HFF-Myc (cell line): ENCODE results near the gene SLC38A5.
"Not testable (repeated sequence)": the region's sequence is repeated elsewhere in the genome, so short reads cannot be mapped to it uniquely, and the experiment has no call there.

ENCODE experiments used
- DNase-seq: peaks from one replicate; pipeline ENCODE4 v3.0.0-alpha.2; 2011; ENCODE audit warnings: low read depth; ENCODE audit errors: extremely low read depth
- H3K4me3 ChIP-seq: replicated peaks from 2 replicates; pipeline ENCODE4 v1.5.1; 2011; ENCODE audit warnings: low read depth, mild to moderate bottlenecking, control low read depth, low read length
- TF ChIP-seq, protein P1 (sequence below): IDR thresholded peaks from 2 replicates; pipeline ENCODE4 v1.5.1; 2012; ENCODE audit warnings: mild to moderate bottlenecking, low read depth, low read length, control low read depth; ENCODE audit errors: missing control alignments

The SLC38A5 gene

DNA sequence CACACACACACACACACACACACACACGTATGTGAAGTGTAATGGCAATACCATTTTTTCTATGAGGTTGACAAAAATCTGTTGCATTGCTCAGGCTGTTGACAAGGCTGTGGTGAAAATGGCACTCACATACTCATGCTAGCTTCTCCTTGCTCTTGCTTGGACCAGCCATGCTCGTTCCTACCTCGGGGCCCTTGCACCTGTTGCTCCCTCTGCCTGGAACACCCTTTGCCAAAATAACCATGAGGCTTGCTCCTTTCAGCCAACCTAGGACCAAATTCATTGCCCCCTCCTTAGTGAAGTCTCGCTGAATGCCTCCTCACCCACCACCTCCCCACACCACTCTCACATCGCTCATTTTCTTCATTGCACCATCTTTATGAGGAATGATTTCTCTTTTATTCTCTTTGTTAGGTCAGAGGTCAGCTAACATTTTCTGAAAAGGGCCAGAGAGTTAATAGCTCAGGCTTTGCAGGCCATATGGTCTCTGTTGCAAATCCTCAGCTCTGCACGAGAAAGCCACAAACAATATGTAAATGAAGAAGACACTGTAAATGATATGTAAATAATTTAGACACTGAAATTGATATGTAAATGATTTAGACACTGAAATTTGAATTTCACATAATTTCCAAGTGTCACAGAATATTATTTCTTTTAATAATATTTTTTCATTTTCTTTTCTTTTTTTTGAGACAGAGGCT is 13.3 kb downstream of the SLC38A5 start:
- H3K4me3 ChIP-seq, result no peak overlapping the region
- TF ChIP-seq, protein P1, sequence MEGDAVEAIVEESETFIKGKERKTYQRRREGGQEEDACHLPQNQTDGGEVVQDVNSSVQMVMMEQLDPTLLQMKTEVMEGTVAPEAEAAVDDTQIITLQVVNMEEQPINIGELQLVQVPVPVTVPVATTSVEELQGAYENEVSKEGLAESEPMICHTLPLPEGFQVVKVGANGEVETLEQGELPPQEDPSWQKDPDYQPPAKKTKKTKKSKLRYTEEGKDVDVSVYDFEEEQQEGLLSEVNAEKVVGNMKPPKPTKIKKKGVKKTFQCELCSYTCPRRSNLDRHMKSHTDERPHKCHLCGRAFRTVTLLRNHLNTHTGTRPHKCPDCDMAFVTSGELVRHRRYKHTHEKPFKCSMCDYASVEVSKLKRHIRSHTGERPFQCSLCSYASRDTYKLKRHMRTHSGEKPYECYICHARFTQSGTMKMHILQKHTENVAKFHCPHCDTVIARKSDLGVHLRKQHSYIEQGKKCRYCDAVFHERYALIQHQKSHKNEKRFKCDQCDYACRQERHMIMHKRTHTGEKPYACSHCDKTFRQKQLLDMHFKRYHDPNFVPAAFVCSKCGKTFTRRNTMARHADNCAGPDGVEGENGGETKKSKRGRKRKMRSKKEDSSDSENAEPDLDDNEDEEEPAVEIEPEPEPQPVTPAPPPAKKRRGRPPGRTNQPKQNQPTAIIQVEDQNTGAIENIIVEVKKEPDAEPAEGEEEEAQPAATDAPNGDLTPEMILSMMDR, result no peak

DNA sequence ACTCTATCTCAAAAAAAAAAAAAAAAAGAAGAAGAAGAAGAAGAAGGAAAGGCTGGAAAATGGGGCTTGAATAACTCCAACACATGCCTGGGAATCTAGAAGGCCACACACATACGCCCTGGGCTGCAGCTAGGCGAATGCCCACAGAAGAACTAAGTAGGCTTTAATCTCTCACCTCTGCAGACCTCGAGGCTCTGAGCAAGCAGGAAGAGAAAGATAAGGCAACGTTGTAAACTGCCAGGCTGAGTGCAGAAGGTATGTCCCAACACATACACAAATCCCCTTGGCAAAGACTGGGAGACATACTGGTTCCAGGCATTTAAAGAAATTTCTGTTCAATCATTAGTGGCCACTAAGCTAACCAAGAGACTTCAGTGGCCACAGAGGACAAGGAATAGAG is 18.4 kb downstream of the SLC38A5 start:
- no peak overlapping the region for H3K4me3 ChIP-seq
- TF ChIP-seq, protein P1, result no peak
- DNase-seq, result no peak

More for the DNA sequence above, 13.3 kb downstream of the SLC38A5 start:
- no peak for DNase-seq

DNA sequence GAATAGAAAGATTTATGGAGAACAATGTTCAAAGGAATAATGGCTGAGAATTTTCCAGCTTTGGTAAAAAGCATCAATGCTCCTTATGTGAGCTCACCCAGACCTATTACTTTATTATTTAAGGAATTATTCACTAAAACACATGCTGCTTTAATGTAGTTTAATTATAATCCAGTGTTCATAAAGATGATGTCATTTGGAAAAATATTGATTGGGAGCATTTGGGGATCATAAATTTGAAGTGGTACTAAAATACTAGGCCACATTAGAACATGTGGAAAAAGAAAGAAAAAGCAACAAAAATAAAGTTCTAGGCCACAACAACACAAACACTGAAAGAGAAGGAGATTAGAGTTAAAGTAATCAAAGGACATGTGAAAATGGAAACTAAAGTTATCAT is 20.0 kb downstream of the SLC38A5 start:
- TF ChIP-seq, protein P1, result no peak
- no peak for DNase-seq
- H3K4me3 ChIP-seq, result no peak overlapping the region

DNA sequence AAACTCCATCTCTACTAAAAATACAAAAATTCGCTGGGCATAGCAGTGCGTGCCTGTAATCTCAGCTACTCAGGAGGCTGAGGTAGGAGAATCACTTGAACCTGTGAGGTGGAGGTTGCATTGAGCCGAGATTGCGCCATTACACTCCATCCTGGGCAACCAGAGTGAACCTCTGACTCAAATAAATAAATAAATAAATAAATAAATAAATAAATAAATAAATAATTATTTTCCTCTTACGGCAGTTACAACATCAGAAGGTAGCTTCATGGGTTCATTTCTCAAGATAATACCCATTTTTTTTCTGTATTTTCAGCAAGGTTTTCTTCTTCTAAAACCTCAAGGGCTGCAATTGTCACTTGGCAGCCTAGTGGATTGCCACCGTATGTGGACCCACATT is 22.9 kb downstream of the SLC38A5 start:
- DNase-seq, result not testable (repeated sequence)

DNA sequence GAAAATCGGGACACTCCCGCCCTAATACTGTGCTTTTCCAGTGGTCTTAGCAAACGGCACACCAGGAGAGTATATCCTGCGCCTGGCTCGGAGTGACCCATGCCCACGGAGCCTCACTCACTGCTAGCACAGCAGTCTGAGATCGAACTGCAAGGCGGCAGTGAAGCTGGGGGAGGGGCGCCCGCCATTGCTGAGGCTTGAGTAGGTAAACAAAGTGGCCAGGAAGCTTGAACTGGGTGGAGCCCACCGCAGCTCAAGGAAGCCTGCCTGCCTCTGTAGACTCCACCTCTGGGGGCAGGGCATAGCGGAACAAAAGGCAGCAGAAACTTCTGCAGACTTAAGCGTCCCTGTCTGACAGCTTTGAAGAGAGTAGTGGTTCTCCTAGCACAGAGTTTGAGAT is 36.3 kb downstream of the SLC38A5 start:
- DNase-seq, H3K4me3 ChIP-seq: not testable (repeated sequence)

More for the DNA sequence above, 22.9 kb downstream of the SLC38A5 start:
- not testable (repeated sequence) for H3K4me3 ChIP-seq

DNA sequence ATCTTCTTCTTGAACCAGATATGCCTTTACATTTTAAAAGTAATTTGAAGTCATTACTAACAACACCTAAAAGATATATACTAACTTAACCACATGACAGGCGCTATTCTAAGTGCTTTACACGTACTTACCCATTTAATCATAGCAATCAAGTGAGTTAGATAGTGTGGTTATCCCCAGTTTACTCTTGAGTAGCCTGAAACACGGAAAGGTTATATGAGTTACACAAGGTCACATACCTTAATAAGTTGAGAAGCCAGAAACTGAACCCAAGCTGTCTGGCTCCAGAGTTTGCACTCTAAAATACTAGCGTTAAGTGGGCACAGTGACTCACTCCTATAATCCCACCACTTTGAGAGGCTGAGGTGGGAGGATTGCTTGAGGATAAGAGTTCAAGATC is 39.9 kb downstream of the SLC38A5 start:
- DNase-seq, H3K4me3 ChIP-seq: not testable (repeated sequence)

DNA sequence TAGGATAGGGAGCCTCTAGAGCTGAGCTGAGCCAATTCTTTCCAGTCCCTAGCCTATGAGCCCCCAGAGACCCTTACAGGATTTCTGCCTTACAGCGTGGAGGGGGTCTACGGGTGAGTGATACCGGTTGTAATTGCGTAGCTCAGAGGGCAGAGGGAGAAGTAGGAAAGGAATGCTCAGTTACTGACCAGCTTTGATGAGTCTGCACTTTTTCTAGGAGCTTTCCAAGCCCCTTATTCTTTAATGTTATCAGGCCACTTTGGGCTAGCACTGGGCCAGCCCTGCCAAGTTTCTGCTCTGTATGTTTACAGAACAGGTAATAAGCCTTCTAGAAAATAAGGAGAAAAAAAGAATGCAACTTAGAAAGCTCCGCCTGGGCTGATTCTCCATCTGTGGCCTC is 40.5 kb downstream of the SLC38A5 start:
- H3K4me3 ChIP-seq, DNase-seq: not testable (repeated sequence)

DNA sequence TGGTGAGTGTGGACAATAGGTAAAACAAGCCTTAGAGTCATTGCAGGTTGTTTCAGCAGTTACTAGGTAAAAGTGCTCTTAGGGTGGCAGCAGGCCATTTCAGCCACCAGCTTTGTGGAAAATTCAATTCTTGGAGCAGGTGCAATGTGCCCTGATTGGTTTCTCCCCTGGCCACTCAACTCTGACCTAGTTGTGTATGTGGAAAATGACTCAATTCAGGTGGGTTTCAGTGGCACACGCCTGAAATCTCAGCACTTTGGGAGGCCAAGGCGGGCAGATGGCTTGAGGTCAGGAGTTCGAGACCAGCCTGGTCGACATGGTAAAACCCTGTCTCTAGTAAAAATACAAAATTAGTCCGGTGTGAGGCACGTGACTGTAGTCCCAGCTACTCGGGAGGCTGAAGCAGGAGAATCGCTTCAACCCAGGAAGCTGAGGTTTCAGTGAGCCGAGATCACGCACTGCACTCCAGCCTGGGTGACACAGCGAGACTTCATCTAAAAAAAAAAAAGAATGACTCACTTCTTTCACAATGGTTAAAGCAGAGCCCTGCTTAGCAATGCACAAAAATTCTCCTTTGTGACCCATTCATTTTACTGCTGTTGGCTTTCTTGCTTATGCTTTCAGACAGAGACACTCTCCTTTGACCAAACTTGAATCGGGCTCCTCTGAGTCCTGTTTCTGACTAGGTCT is 42.9 kb downstream of the SLC38A5 start:
- H3K4me3 ChIP-seq, DNase-seq: not testable (repeated sequence)

DNA sequence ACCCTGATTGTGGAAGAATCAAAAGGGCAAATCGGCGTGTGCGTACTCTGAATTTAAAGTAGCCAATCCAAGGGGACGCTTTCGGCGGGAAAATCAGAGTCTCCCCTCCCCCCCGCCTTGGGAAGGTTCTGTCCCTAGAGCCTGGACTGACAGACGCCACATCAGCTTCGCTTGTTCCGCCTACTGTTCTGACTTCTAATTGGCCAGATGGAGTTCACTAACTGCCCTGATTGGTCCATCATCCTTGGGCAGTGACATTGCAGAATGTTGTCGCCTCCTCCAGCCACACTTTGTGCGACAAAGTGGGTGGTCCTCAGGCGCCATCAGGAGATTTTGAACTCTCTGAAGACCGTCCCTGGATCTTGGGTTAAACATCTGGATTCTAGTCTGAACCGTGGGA is 58.2 kb downstream of the SLC38A5 start, which contains the start of gene SSX4B:
SSX4B (minus strand) TSS at position 101 of the 400 bp plus-strand sequence. CDS start 588 bp downstream, outside the sequence.
- not testable (repeated sequence) for DNase-seq, H3K4me3 ChIP-seq
